Right lobe of liver (tissue), 6 donors: ENCODE data around the gene RAI2. TPM values are rescaled to one million over a fixed set of nuclear protein-coding genes. Genes with fewer than 3 reads are reported as not detected.

Experiments
- ATAC-seq, 4 donors: fragments of 200-7000 bp; cut with Tn5 transposase; one replicate each; pipeline ENCODE4 v1.9.1; 2020; ENCODE audit warnings: mild to moderate bottlenecking in 4 of 4, moderate library complexity in 4 of 4
- DNase-seq, 3 donors: peaks; one replicate each; pipeline ENCODE4 v3.0.0-alpha.2; 2020
- H3K27ac ChIP-seq, 3 donors: fragments of 200-600 bp; one replicate each; pipeline ENCODE4 v1.8.0; 2022
- H3K27me3 ChIP-seq, 2 donors: fragments of 200-600 bp; one replicate each; pipeline ENCODE4 v1.8.0; 2022
- H3K36me3 ChIP-seq, 4 donors: fragments of 200-600 bp; sonication (generic) in 1 of 4; one replicate each; pipeline versions ENCODE4 v1.5.1 to v1.8.0; 2017 to 2022; ENCODE audit warnings: control low read depth in 1 of 4
- H3K4me1 ChIP-seq, 4 donors: fragments of 200-600 bp; sonication (generic) in 1 of 4; one replicate each; pipeline versions ENCODE4 v1.5.1 to v1.8.0; 2017 to 2022; ENCODE audit warnings: control low read depth in 1 of 4
- H3K4me3 ChIP-seq, 3 donors: fragments of 200-600 bp; one replicate each; pipeline ENCODE4 v1.8.0; 2022
- H3K9me3 ChIP-seq, 4 donors: fragments of 200-600 bp; sonication (generic) in 1 of 4; one replicate each; pipeline versions ENCODE4 v1.5.1 to v1.8.0; 2017 to 2022; ENCODE audit warnings: control low read depth in 1 of 4
- CTCF ChIP-seq, 4 donors: fragments of 200-600 bp in 3 of 4; fragments of 450-650 bp in 1 of 4; IDR thresholded peaks; one replicate each; pipeline versions ENCODE4 v1.5.1 to v1.8.0; 2016 to 2022; ENCODE audit warnings: antibody characterized with exemption in 4 of 4, mild to moderate bottlenecking in 2 of 4
- POLR2A ChIP-seq: fragments of 450-650 bp; IDR thresholded peaks from one replicate; pipeline ENCODE4 v1.6.1; 2017; ENCODE audit warnings: antibody characterized with exemption, mild to moderate bottlenecking
- WGBS: methylation state at CpG from one replicate; pipeline ENCODE4 v1.1.6; 2018; ENCODE audit warnings: low coverage, low lambda C conversion rate; ENCODE audit not compliant: insufficient coverage; ENCODE audit errors: missing lambda C conversion rate; 5-methylcytosine and 5-hydroxymethylcytosine counted together
- intact Hi-C, 2 donors: fragments of 100-400 bp; cut with DNase I; formaldehyde crosslinking; loops; one replicate each; pipeline versions ENCODE4 v1.11.2 to v1.14.1; 2022
- total RNA-seq, 6 experiments: library from RNA; depleted of rRNA in 2 of 6; stranded (reverse); fragments of >200 nt in 2 of 6; fragmentation: NEBNext Ultra II Directional in 3 of 6; extraction: Animal tissue kit (Norgen Biotek cat#: 25700) in 3 of 6; gene quantifications; one replicate each; pipeline versions ENCODE4 v1.1.0 to v1.2.4, GENCODE V29; 2016 to 2023
- donor health status: DM: no; HTN: yes; CAD: no.
- donor health status: DM: no; HTN: no; CAD: no.
- donor health status: DM: no; HTN: no; CAD: no.
- donor health status: DM: no; HTN: yes; CAD: no.
- donor health status: DM: no; HTN: yes; CAD: no.

RAI2 gene
- total RNA-seq, 6 experiments from 2014 or later: 1.2 to 3.5 (median 2.4) TPM

GRCh38 chrX:17779434-17779833 is 81.7 kb downstream of the RAI2 start:
- WGBS: 53% methylated on average over 2 of the region's 4 CpGs
- no peak overlapping the region for H3K4me3 ChIP-seq
- H3K27me3 ChIP-seq: no peaks in the 10 kb centered on the region
- TF ChIP-seq CTCF (IDR thresholded peaks at IDR 0.05) (no peak), POLR2A (no peak)
- DNase-seq (no peak), ATAC-seq (no peak)
- intact Hi-C loops: no loop called here
- H3K27ac ChIP-seq: no peak overlapping the region
- H3K9me3 ChIP-seq: no peaks in the 10 kb centered on the region
- H3K36me3 ChIP-seq: no peaks in the 10 kb centered on the region
- H3K4me1 ChIP-seq: no peaks in the 10 kb centered on the region

GRCh38 chrX:17778997-17779396 is 82.1 kb downstream of the RAI2 start:
- Histone ChIP-seq H3K27me3 (no peaks in the 10 kb centered on the region), H3K4me3 (no peak overlapping the region), H3K27ac (no peak overlapping the region), H3K36me3 (no peaks in the 10 kb centered on the region), H3K9me3 (no peaks in the 10 kb centered on the region), H3K4me1 (no peaks in the 10 kb centered on the region)
- DNase-seq: no peak
- intact Hi-C loops: no loop called here
- WGBS: 53% methylated on average over 2 of the region's 2 CpGs
- TF ChIP-seq CTCF (IDR thresholded peaks at IDR 0.05) (no peak), POLR2A (no peak)
- ATAC-seq: no peak

GRCh38 chrX:17774053-17774452 is 87.0 kb downstream of the RAI2 start:
- Histone ChIP-seq H3K4me1 (no peaks in the 10 kb centered on the region), H3K9me3 (no peaks in the 10 kb centered on the region), H3K27ac (no peak overlapping the region), H3K27me3 (no peaks in the 10 kb centered on the region), H3K36me3 (no peaks in the 10 kb centered on the region), H3K4me3 (no peak overlapping the region)
- intact Hi-C loops: no loop called here
- DNase-seq: no peak
- no peak for ATAC-seq
- WGBS: 60% methylated on average over 1 of the region's 1 CpG
- TF ChIP-seq CTCF (IDR thresholded peaks at IDR 0.05): no peak
- no peak for TF ChIP-seq POLR2A

GRCh38 chrX:17773221-17773876 is 87.7 kb downstream of the RAI2 start:
- 51% methylated on average over 8 of the region's 8 CpGs for WGBS
- Histone ChIP-seq H3K27ac (no peak overlapping the region), H3K4me1 (no peaks in the 10 kb centered on the region), H3K27me3 (no peaks in the 10 kb centered on the region), H3K36me3 (no peaks in the 10 kb centered on the region), H3K4me3 (no peak overlapping the region), H3K9me3 (no peaks in the 10 kb centered on the region)
- intact Hi-C loops: no loop called here
- no peak for ATAC-seq
- no peak for DNase-seq
- no peak for TF ChIP-seq CTCF (IDR thresholded peaks at IDR 0.05)
- no peak for TF ChIP-seq POLR2A
